CD4-positive, alpha-beta T cell (primary cell): ENCODE results near the gene TTN. TPM values are rescaled to one million over a fixed set of nuclear protein-coding genes. Genes with fewer than 3 reads are reported as not detected.

Source experiments
- ATAC-seq: fragments of 200-7000 bp; cut with Tn5 transposase; one replicate; pipeline ENCODE4 v1.10.0; 2022; ENCODE audit warnings: mild to moderate bottlenecking; ENCODE audit not compliant: poor library complexity
- CTCF ChIA-PET: fragments of 350-600 bp; sonication (Branson Sonifier 250); formaldehyde crosslinking; loops from one replicate; lab custom pipeline; 2021; ENCODE audit warnings: antibody characterized with exemption, inconsistent platforms; lab: Charles Lee
- POLR2A ChIA-PET: fragments of 350-600 bp; sonication (Branson Sonifier 250); formaldehyde crosslinking; loops from one replicate; lab custom pipeline; 2021; ENCODE audit warnings: antibody characterized with exemption, inconsistent platforms; lab: Charles Lee
- DNase-seq, 14 experiments: peaks; one replicate each; pipeline ENCODE4 v3.0.0-alpha.2; 2013 to 2020; ENCODE audit warnings: mixed read lengths in 2 of 14
- H3K27ac ChIP-seq, 2 donors: one replicate each; pipeline versions ENCODE4 v1.5.1 to v1.7.0; 2013; ENCODE audit warnings: low read length in 2 of 2, low read depth in 1 of 2, mild to moderate bottlenecking in 1 of 2
- H3K27me3 ChIP-seq, 2 experiments: 1 replicate in 1 of 2; 2 replicates in 1 of 2; pipeline versions ENCODE4 v1.6.1 to v1.7.0; 2013; ENCODE audit warnings: low read length in 2 of 2, control low read depth in 1 of 2, mild to moderate bottlenecking in 1 of 2, moderate library complexity in 1 of 2; ENCODE audit not compliant: insufficient read depth in 2 of 2, control insufficient read depth in 1 of 2
- H3K36me3 ChIP-seq: one replicate; pipeline ENCODE4 v1.6.1; 2013; ENCODE audit warnings: low read length, control low read depth; ENCODE audit not compliant: insufficient read depth
- H3K4me1 ChIP-seq: one replicate; pipeline ENCODE4 v1.6.1; 2013; ENCODE audit warnings: low read length, control low read depth; ENCODE audit not compliant: insufficient read depth
- H3K4me3 ChIP-seq: one replicate; pipeline ENCODE4 v1.5.1; 2013; ENCODE audit warnings: mild to moderate bottlenecking, low read length, moderate library complexity
- H3K9me3 ChIP-seq, 2 experiments: 1 replicate in 1 of 2; 2 replicates in 1 of 2; pipeline versions ENCODE4 v1.6.1 to v1.7.0; 2013; ENCODE audit warnings: low read length in 2 of 2, mild to moderate bottlenecking in 2 of 2, control low read depth in 1 of 2, moderate library complexity in 1 of 2; ENCODE audit not compliant: control insufficient read depth in 1 of 2, insufficient read depth in 1 of 2
- H3K27ac Mint-ChIP-seq: one replicate; pipeline ENCODE4 v1.8.0; 2020; ENCODE audit warnings: mixed read lengths
- H3K27me3 Mint-ChIP-seq: one replicate; pipeline ENCODE4 v1.8.0; 2021; ENCODE audit warnings: mixed read lengths
- H3K36me3 Mint-ChIP-seq: one replicate; pipeline ENCODE4 v1.8.0; 2021; ENCODE audit warnings: low read depth, mixed read lengths
- H3K4me1 Mint-ChIP-seq: one replicate; pipeline ENCODE4 v1.8.0; 2021; ENCODE audit warnings: low read depth, mixed read lengths
- H3K4me3 Mint-ChIP-seq: one replicate; pipeline ENCODE4 v1.8.0; 2020; ENCODE audit warnings: mild to moderate bottlenecking, mixed read lengths
- H3K9me3 Mint-ChIP-seq: one replicate; pipeline ENCODE4 v1.8.0; 2020; ENCODE audit warnings: mixed read lengths
- intact Hi-C, 2 experiments: fragments of 100-400 bp; cut with DNase I in 1 of 2; cut with micrococcal nuclease in 1 of 2; formaldehyde crosslinking; loops; one replicate each; pipeline versions ENCODE4 v1.15.1 to v1.9.0; 2023 to 2025; cut with DNase I, micrococcal nuclease
- total RNA-seq, 174 experiments: library from RNA in 2 of 174; stranded (reverse) in 2 of 174; gene quantifications; one replicate each; pipeline ENCODE4 v1.2.3 and lab custom pipeline; 2021 to 2026
- TF ChIP-seq, protein P1 (sequence below): fragments of 200-600 bp; IDR thresholded peaks from one replicate; pipeline ENCODE4 v1.8.0; 2022; ENCODE audit warnings: antibody characterized with exemption, mild to moderate bottlenecking

The TTN gene
- total RNA-seq, 2 experiments from 2014 or later, result 27.5 to 29.2 TPM

GRCh38 chr2:178496049-178496448 is 311.2 kb downstream of the TTN start:
- peaks cover 77% of the 10 kb centered on the region for H3K36me3 ChIP-seq
- H3K36me3 Mint-ChIP-seq, result peaks cover 95% of the 10 kb centered on the region

GRCh38 chr2:178491612-178492011 is 315.6 kb downstream of the TTN start:
- no peak overlapping the region for H3K27ac ChIP-seq
- Mint-ChIP-seq H3K27ac (no peak overlapping the region), H3K4me3 (no peak overlapping the region), H3K36me3 (peaks cover 92% of the 10 kb centered on the region), H3K4me1 (peaks cover 20% of the 10 kb centered on the region), H3K9me3 (no peaks in the 10 kb centered on the region), H3K27me3 (no peaks in the 10 kb centered on the region)
- peaks cover 75% of the 10 kb centered on the region for H3K36me3 ChIP-seq
- ATAC-seq (no peak), DNase-seq (no peak)
- no peaks in the 10 kb centered on the region for H3K9me3 ChIP-seq
- ChIA-PET POLR2A (no interaction called here), CTCF (no interaction called here)
- TF ChIP-seq, protein P1, sequence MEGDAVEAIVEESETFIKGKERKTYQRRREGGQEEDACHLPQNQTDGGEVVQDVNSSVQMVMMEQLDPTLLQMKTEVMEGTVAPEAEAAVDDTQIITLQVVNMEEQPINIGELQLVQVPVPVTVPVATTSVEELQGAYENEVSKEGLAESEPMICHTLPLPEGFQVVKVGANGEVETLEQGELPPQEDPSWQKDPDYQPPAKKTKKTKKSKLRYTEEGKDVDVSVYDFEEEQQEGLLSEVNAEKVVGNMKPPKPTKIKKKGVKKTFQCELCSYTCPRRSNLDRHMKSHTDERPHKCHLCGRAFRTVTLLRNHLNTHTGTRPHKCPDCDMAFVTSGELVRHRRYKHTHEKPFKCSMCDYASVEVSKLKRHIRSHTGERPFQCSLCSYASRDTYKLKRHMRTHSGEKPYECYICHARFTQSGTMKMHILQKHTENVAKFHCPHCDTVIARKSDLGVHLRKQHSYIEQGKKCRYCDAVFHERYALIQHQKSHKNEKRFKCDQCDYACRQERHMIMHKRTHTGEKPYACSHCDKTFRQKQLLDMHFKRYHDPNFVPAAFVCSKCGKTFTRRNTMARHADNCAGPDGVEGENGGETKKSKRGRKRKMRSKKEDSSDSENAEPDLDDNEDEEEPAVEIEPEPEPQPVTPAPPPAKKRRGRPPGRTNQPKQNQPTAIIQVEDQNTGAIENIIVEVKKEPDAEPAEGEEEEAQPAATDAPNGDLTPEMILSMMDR, result no peak
- H3K4me3 ChIP-seq, result no peak overlapping the region
- no peaks in the 10 kb centered on the region for H3K27me3 ChIP-seq
- no peaks in the 10 kb centered on the region for H3K4me1 ChIP-seq
- intact Hi-C loops, result loop anchor here in 1 of 2 experiments (10.0 kb wide), 1 partner anchor 97 kb away; no protein-coding TSS in a partner anchor

More at GRCh38 chr2:178496049-178496448, 311.2 kb downstream of the TTN start:
- Histone ChIP-seq H3K4me3 (no peak overlapping the region), H3K9me3 (no peaks in the 10 kb centered on the region), H3K27me3 (no peaks in the 10 kb centered on the region), H3K4me1 (no peaks in the 10 kb centered on the region), H3K27ac (no peak overlapping the region)
- TF ChIP-seq, protein P1, result no peak
- Mint-ChIP-seq H3K4me1 (no peaks in the 10 kb centered on the region), H3K9me3 (no peaks in the 10 kb centered on the region), H3K27ac (no peak overlapping the region), H3K27me3 (no peaks in the 10 kb centered on the region), H3K4me3 (no peak overlapping the region)
- CTCF ChIA-PET, result interaction anchor here (1.3 to 1.8 kb wide), 2 partner anchors 27 to 60 kb away, joined by 3 read pairs; no protein-coding TSS in a partner anchor
- POLR2A ChIA-PET, result no interaction called here
- no peak for DNase-seq
- ATAC-seq, result no peak
- intact Hi-C loops, result loop anchor here in 1 of 2 experiments (10.0 kb wide), 1 partner anchor 101 kb away; no protein-coding TSS in a partner anchor

- POLR2A ChIA-PET, result interaction anchor here (0.7 kb wide), 1 partner anchor 15 kb away, joined by 3 read pairs; no protein-coding TSS in a partner anchor
- no peak overlapping the region for H3K27ac Mint-ChIP-seq
- intact Hi-C loops, result no loop called here
These were observed 321.9 kb downstream of the TTN start for GRCh38 chr2:178485356-178485755.

More at GRCh38 chr2:178485356-178485755, 321.9 kb downstream of the TTN start:
- Histone ChIP-seq H3K4me1 (peaks cover 32% of the 10 kb centered on the region), H3K9me3 (no peaks in the 10 kb centered on the region), H3K36me3 (peaks cover 29% of the 10 kb centered on the region), H3K27ac (no peak overlapping the region), H3K27me3 (no peaks in the 10 kb centered on the region), H3K4me3 (no peak overlapping the region)
- Mint-ChIP-seq H3K9me3 (no peaks in the 10 kb centered on the region), H3K36me3 (peaks cover 52% of the 10 kb centered on the region), H3K27me3 (no peaks in the 10 kb centered on the region), H3K4me1 (peaks cover 74% of the 10 kb centered on the region), H3K4me3 (no peak overlapping the region)
- CTCF ChIA-PET, result no interaction called here
- DNase-seq (no peak), ATAC-seq (no peak)
- TF ChIP-seq, protein P1, result no peak
